Ishikawa (cell line): ENCODE measurements around the gene SLC44A1.

ENCODE experiments used
- CEBPB ChIP-seq: IDR thresholded peaks from 2 replicates; pipeline ENCODE4 v1.6.1; 2012
- CREB1 ChIP-seq: IDR thresholded peaks from 2 replicates; pipeline ENCODE4 v1.6.1; 2012; ENCODE audit warnings: low read depth
- EGR1 ChIP-seq: IDR thresholded peaks from 2 replicates; pipeline ENCODE4 v1.6.1; 2012
- EP300 ChIP-seq: IDR thresholded peaks from 2 replicates; pipeline ENCODE4 v1.6.1; 2012; ENCODE audit warnings: borderline replicate concordance
- FOXM1 ChIP-seq: IDR thresholded peaks from 2 replicates; pipeline ENCODE4 v1.6.1; 2012; ENCODE audit warnings: low read depth, borderline replicate concordance
- MAX ChIP-seq: IDR thresholded peaks from 2 replicates; pipeline ENCODE4 v1.6.1; 2012
- NFIC ChIP-seq: IDR thresholded peaks from 2 replicates; pipeline ENCODE4 v1.6.1; 2012
- RAD21 ChIP-seq: IDR thresholded peaks from 2 replicates; pipeline ENCODE4 v1.6.1; 2012; ENCODE audit warnings: low read depth
- TAF1 ChIP-seq: IDR thresholded peaks from 2 replicates; pipeline ENCODE4 v1.6.1; 2012; ENCODE audit warnings: low read depth, mild to moderate bottlenecking
- TCF12 ChIP-seq: IDR thresholded peaks from 2 replicates; pipeline ENCODE4 v1.6.1; 2012; ENCODE audit warnings: low read depth
- TEAD4 ChIP-seq: IDR thresholded peaks from 2 replicates; pipeline ENCODE4 v1.6.1; 2012
- USF1 ChIP-seq: IDR thresholded peaks from 2 replicates; pipeline ENCODE4 v1.6.1; 2012
- YY1 ChIP-seq: IDR thresholded peaks from 2 replicates; pipeline ENCODE4 v1.6.1; 2012; ENCODE audit warnings: low read depth
- ZBTB7A ChIP-seq: IDR thresholded peaks from 2 replicates; pipeline ENCODE4 v1.6.1; 2012; ENCODE audit warnings: low read depth
- TF ChIP-seq, protein P1 (sequence below): IDR thresholded peaks from 2 replicates; pipeline ENCODE4 v1.6.1; 2012; ENCODE audit warnings: low read depth, mild to moderate bottlenecking

SLC44A1 gene

GRCh38 chr9:105359892-105360291 lies 115.4 kb downstream of the SLC44A1 start:
- TF ChIP-seq, protein P1, sequence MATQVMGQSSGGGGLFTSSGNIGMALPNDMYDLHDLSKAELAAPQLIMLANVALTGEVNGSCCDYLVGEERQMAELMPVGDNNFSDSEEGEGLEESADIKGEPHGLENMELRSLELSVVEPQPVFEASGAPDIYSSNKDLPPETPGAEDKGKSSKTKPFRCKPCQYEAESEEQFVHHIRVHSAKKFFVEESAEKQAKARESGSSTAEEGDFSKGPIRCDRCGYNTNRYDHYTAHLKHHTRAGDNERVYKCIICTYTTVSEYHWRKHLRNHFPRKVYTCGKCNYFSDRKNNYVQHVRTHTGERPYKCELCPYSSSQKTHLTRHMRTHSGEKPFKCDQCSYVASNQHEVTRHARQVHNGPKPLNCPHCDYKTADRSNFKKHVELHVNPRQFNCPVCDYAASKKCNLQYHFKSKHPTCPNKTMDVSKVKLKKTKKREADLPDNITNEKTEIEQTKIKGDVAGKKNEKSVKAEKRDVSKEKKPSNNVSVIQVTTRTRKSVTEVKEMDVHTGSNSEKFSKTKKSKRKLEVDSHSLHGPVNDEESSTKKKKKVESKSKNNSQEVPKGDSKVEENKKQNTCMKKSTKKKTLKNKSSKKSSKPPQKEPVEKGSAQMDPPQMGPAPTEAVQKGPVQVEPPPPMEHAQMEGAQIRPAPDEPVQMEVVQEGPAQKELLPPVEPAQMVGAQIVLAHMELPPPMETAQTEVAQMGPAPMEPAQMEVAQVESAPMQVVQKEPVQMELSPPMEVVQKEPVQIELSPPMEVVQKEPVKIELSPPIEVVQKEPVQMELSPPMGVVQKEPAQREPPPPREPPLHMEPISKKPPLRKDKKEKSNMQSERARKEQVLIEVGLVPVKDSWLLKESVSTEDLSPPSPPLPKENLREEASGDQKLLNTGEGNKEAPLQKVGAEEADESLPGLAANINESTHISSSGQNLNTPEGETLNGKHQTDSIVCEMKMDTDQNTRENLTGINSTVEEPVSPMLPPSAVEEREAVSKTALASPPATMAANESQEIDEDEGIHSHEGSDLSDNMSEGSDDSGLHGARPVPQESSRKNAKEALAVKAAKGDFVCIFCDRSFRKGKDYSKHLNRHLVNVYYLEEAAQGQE: no peak
- no peak for TF ChIP-seq RAD21

GRCh38 chr9:105360344-105360743 lies 115.9 kb downstream of the SLC44A1 start:
- TF ChIP-seq USF1: no peak
- TF ChIP-seq MAX: no peak
- no peak for TF ChIP-seq TCF12
- TF ChIP-seq RAD21: no peak
- no peak for TF ChIP-seq FOXM1
- no peak for TF ChIP-seq NFIC
- TF ChIP-seq, protein P1: no peak
- TF ChIP-seq CREB1: no peak
- no peak for TF ChIP-seq YY1
- TF ChIP-seq TAF1: no peak
- TF ChIP-seq EP300: no peak
- no peak for TF ChIP-seq EGR1
- no peak for TF ChIP-seq TEAD4
- TF ChIP-seq CEBPB: no peak
- no peak for TF ChIP-seq ZBTB7A

- TF ChIP-seq, protein P1: no peak
- TF ChIP-seq NFIC (no peak), TAF1 (no peak), USF1 (no peak), ZBTB7A (no peak), TCF12 (no peak), CREB1 (no peak), TEAD4 (no peak)
These were observed 117.4 kb downstream of the SLC44A1 start for GRCh38 chr9:105361873-105362272.

GRCh38 chr9:105362470-105362869 lies 118.0 kb downstream of the SLC44A1 start:
- TF ChIP-seq CEBPB: no peak
- TF ChIP-seq, protein P1: no peak
- TF ChIP-seq FOXM1: no peak
- no peak for TF ChIP-seq TEAD4
- no peak for TF ChIP-seq EGR1

DNA sequence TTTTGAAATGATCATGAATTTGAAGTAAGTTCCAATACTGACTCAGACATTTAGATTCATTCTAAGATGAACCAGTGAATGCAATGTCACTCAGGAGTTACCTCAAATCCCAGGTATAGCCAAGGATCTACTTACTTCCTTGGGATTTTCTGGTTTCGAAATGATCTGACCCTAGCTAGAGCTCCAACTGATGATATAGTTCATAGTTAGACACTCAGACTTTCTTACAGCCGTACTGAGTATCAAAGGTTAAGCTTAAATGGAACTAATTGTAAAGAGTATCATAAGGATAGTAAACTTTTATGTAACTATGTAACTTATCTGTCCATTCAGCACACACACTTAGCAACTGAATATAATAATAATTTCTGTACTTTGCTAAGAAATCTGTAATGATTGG lies 119.4 kb downstream of the SLC44A1 start:
- no peak for TF ChIP-seq CEBPB
- TF ChIP-seq USF1: no peak
- no peak for TF ChIP-seq EP300
- no peak for TF ChIP-seq CREB1
- TF ChIP-seq TCF12: no peak
- TF ChIP-seq, protein P1: no peak
- no peak for TF ChIP-seq MAX
- TF ChIP-seq RAD21: no peak
